CD14-positive monocyte (primary cell): ENCODE data around the gene VPS18. TPM values are rescaled to one million over a fixed set of nuclear protein-coding genes. Genes with fewer than 3 reads are reported as not detected.

Experiments used
- DNase-seq, 3 donors: peaks; one replicate each; pipeline ENCODE4 v3.0.0-alpha.2; 2011 to 2022
- H2AFZ ChIP-seq: 2 replicates; pipeline ENCODE4 v1.6.0; 2012; ENCODE audit warnings: mild to moderate bottlenecking, low read depth, low read length, inconsistent platforms; ENCODE audit not compliant: insufficient read depth, poor library complexity, severe bottlenecking
- H3K27ac ChIP-seq, 2 donors: 1 replicate in 1 of 2; 2 replicates in 1 of 2; pipeline ENCODE4 v1.5.1; 2012 to 2013; ENCODE audit warnings: low read length in 2 of 2, control low read depth in 1 of 2, inconsistent platforms in 1 of 2, low read depth in 1 of 2, mild to moderate bottlenecking in 1 of 2
- H3K27me3 ChIP-seq, 2 donors: one replicate each; pipeline versions ENCODE4 v1.6.0 to v1.6.1; 2011 to 2013; ENCODE audit warnings: low read length in 2 of 2; ENCODE audit not compliant: control insufficient read depth in 2 of 2, insufficient read depth in 2 of 2
- H3K36me3 ChIP-seq, 2 donors: replicated peaks in 1 of 2; 1 replicate in 1 of 2; 2 replicates in 1 of 2; pipeline versions ENCODE4 v1.5.1 to v1.6.1; 2012 to 2013; ENCODE audit warnings: low read length in 2 of 2, control low read depth in 1 of 2, inconsistent platforms in 1 of 2, mild to moderate bottlenecking in 1 of 2; ENCODE audit not compliant: insufficient read depth in 2 of 2, control insufficient read depth in 1 of 2
- H3K4me1 ChIP-seq, 2 donors: 1 replicate in 1 of 2; 2 replicates in 1 of 2; pipeline versions ENCODE4 v1.5.1 to v1.6.1; 2012 to 2013; ENCODE audit warnings: low read length in 2 of 2, control low read depth in 1 of 2, inconsistent platforms in 1 of 2, mild to moderate bottlenecking in 1 of 2, moderate library complexity in 1 of 2; ENCODE audit not compliant: insufficient read depth in 2 of 2, control insufficient read depth in 1 of 2
- H3K4me2 ChIP-seq: replicated peaks from 2 replicates; pipeline ENCODE3; 2012; ENCODE audit warnings: low read length, moderate library complexity, mild to moderate bottlenecking; ENCODE audit not compliant: poor library complexity, severe bottlenecking; ENCODE audit errors: extremely low read depth
- H3K4me3 ChIP-seq, 3 experiments: fragments of 200-600 bp in 1 of 3; sonication (generic) in 1 of 3; replicated peaks in 1 of 3; 1 replicate in 2 of 3; 2 replicates in 1 of 3; pipeline ENCODE4 v1.5.1; 2011 to 2013; ENCODE audit warnings: low read length in 3 of 3, mild to moderate bottlenecking in 3 of 3, control low read depth in 2 of 3, low read depth in 2 of 3, inconsistent platforms in 1 of 3, moderate library complexity in 1 of 3
- H3K79me2 ChIP-seq: 2 replicates; pipeline ENCODE4 v1.6.0; 2012; ENCODE audit warnings: mild to moderate bottlenecking, control low read depth, inconsistent platforms, low read length, moderate library complexity; ENCODE audit not compliant: insufficient read depth
- H3K9ac ChIP-seq: 2 replicates; pipeline ENCODE4 v1.6.0; 2017; ENCODE audit warnings: low read length, mild to moderate bottlenecking; ENCODE audit not compliant: insufficient read depth, poor library complexity, severe bottlenecking
- H3K9me3 ChIP-seq, 2 donors: replicated peaks in 1 of 2; 1 replicate in 1 of 2; 2 replicates in 1 of 2; pipeline versions ENCODE4 v1.5.1 to v1.6.1; 2012 to 2013; ENCODE audit warnings: low read length in 2 of 2, control low read depth in 1 of 2; ENCODE audit not compliant: control insufficient read depth in 1 of 2, insufficient read depth in 1 of 2
- H4K20me1 ChIP-seq: 2 replicates; pipeline ENCODE4 v1.6.0; 2012; ENCODE audit warnings: mild to moderate bottlenecking, low read length, control low read depth, moderate library complexity; ENCODE audit not compliant: insufficient read depth
- H3K27ac Mint-ChIP-seq, 7 donors: one replicate each; pipeline ENCODE4 v1.8.0; 2020; ENCODE audit warnings: mild to moderate bottlenecking in 7 of 7, mixed read lengths in 7 of 7, moderate library complexity in 6 of 7, inconsistent platforms in 2 of 7
- H3K27me3 Mint-ChIP-seq, 3 donors: one replicate each; pipeline ENCODE4 v1.8.0; 2021 to 2022; ENCODE audit warnings: low read depth in 3 of 3, mild to moderate bottlenecking in 3 of 3, mixed read lengths in 3 of 3, moderate library complexity in 3 of 3, inconsistent platforms in 1 of 3
- H3K36me3 Mint-ChIP-seq, 2 donors: one replicate each; pipeline ENCODE4 v1.8.0; 2020; ENCODE audit warnings: mixed read lengths in 2 of 2, inconsistent platforms in 1 of 2, mild to moderate bottlenecking in 1 of 2
- H3K4me1 Mint-ChIP-seq: one replicate; pipeline ENCODE4 v1.8.0; 2020; ENCODE audit warnings: mild to moderate bottlenecking, mixed read lengths
- H3K4me3 Mint-ChIP-seq, 2 donors: one replicate each; pipeline ENCODE4 v1.8.0; 2020; ENCODE audit warnings: mild to moderate bottlenecking in 2 of 2, mixed read lengths in 2 of 2, moderate library complexity in 1 of 2
- H3K9me3 Mint-ChIP-seq, 7 donors: one replicate each; pipeline ENCODE4 v1.8.0; 2020 to 2022; ENCODE audit warnings: mixed read lengths in 7 of 7, mild to moderate bottlenecking in 6 of 7, moderate library complexity in 6 of 7, inconsistent platforms in 2 of 7
- CTCF ChIP-seq: fragments of 200-600 bp; IDR thresholded peaks from one replicate; pipeline ENCODE4 v1.8.0; 2022; ENCODE audit warnings: antibody characterized with exemption, mild to moderate bottlenecking
- whole genome bisulfite sequencing: methylation state at CpG from one replicate; pipeline ENCODE4 v1.1.5; 2013; ENCODE audit warnings: missing lambda C conversion rate; ENCODE audit not compliant: insufficient coverage; 5-methylcytosine and 5-hydroxymethylcytosine counted together
- intact Hi-C, 2 donors: fragments of 100-400 bp; cut with micrococcal nuclease; formaldehyde crosslinking; loops; one replicate each; pipeline versions ENCODE4 v1.15.0 to v1.15.1; 2023
- polyA plus RNA-seq, 3 donors: library from polyadenylated mRNA; depleted of rRNA in 1 of 3; unstranded in 2 of 3; stranded (reverse) in 1 of 3; fragments of 300-500 nt in 2 of 3; fragments of >200 nt in 1 of 3; fragmentation: Illumina TruSeq in 2 of 3; gene quantifications; 1 replicate in 2 of 3; 2 replicates in 1 of 3; pipeline ENCODE4 v1.2.3, GENCODE V29; 2012 to 2021

The VPS18 gene
- polyA plus RNA-seq, 3 donors, result 12.1 to 22.8 (median 21.8) TPM

GRCh38 chr15:40891810-40892446 lies 2.3 kb upstream of the VPS18 start:
- Histone ChIP-seq H3K79me2 (peaks cover 26% of the 10 kb centered on the region), H3K27ac (no peak overlapping the region), H3K4me3 (no peak overlapping the region), H3K27me3 (no peaks in the 10 kb centered on the region), H3K9me3 (no peaks in the 10 kb centered on the region), H2AFZ (peak overlapping the region; percentile 1), H3K4me1 (peaks cover 24 to 35% of the 10 kb centered on the region in 2 donors), H3K36me3 (peaks cover 7 to 15% of the 10 kb centered on the region in 2 donors), H3K9ac (no peak overlapping the region), H4K20me1 (peaks cover 16% of the 10 kb centered on the region), H3K4me2 (no peak overlapping the region)
- H3K4me1 Mint-ChIP-seq, result peaks cover 28% of the 10 kb centered on the region
- peaks cover 3 to 14% (median 7%) of the 10 kb centered on the region in 3 donors for H3K27me3 Mint-ChIP-seq
- no CpG with 5 or more reads among the region's 4 CpGs for WGBS
- TF ChIP-seq CTCF, result peak; percentile 79
- peaks cover 0 to 2% (median 0%) of the 10 kb centered on the region in 7 donors for H3K9me3 Mint-ChIP-seq
- H3K36me3 Mint-ChIP-seq, result peaks cover 9 to 11% of the 10 kb centered on the region in 2 donors
- intact Hi-C loops, result loop anchor here (10.0 kb wide), 2 partner anchors 87 to 197 kb away; partner anchors contain the start of genes DNAJC17 (in 1 of the 2), RAD51 (in 1 of the 2) and ZFYVE19 (in 1 of the 2)
- peak overlapping the region in 2 of 7 donors; percentile 0 to 84 for H3K27ac Mint-ChIP-seq
- DNase-seq, result peak in 2 of 3 donors; percentile 41
- H3K4me3 Mint-ChIP-seq, result no peak overlapping the region

- Mint-ChIP-seq H3K9me3 (peaks cover 0 to 2% (median 0%) of the 10 kb centered on the region in 7 donors), H3K4me1 (peaks cover 29% of the 10 kb centered on the region), H3K27me3 (peaks cover 2 to 14% (median 7%) of the 10 kb centered on the region in 3 donors), H3K36me3 (peaks cover 14 to 17% of the 10 kb centered on the region in 2 donors), H3K27ac (no peak overlapping the region), H3K4me3 (peak overlapping the region in 1 of 2 donors; percentile 45)
- H3K36me3 ChIP-seq, result peaks cover 10 to 21% of the 10 kb centered on the region in 2 donors
- H3K27ac ChIP-seq, result no peak overlapping the region
- H3K4me2 ChIP-seq, result no peak overlapping the region
- no CpG with 5 or more reads among the region's 2 CpGs for WGBS
- no peaks in the 10 kb centered on the region for H3K9me3 ChIP-seq
- H3K79me2 ChIP-seq, result peaks cover 32% of the 10 kb centered on the region
- no peak for DNase-seq
- intact Hi-C loops, result loop anchor here (10.0 kb wide), 2 partner anchors 88 to 198 kb away; partner anchors contain the start of genes DNAJC17 (in 1 of the 2), RAD51 (in 1 of the 2) and ZFYVE19 (in 1 of the 2)
- H2AFZ ChIP-seq, result no peak overlapping the region
- H3K9ac ChIP-seq, result no peak overlapping the region
- H3K4me3 ChIP-seq, result no peak overlapping the region
- H4K20me1 ChIP-seq, result peaks cover 16% of the 10 kb centered on the region
- H3K27me3 ChIP-seq, result no peaks in the 10 kb centered on the region
- peaks cover 24 to 35% of the 10 kb centered on the region in 2 donors for H3K4me1 ChIP-seq
- TF ChIP-seq CTCF, result peak; percentile 5
Measured at GRCh38 chr15:40892447-40893012, 1.7 kb upstream of the VPS18 start.
